HG03045 (cell line): ENCODE measurements around the gene ZNF746.
"Not testable (repeated sequence)": the region's sequence is repeated elsewhere in the genome, so short reads cannot be mapped to it uniquely, and the experiment has no call there.

Experiments used
- ATAC-seq: cut with Tn5 transposase; IDR thresholded peaks from one replicate; pipeline ENCODE4 v1.9.1; 2021; ENCODE audit warnings: mild to moderate bottlenecking, moderate library complexity; ENCODE audit not compliant: unreplicated experiment

The ZNF746 gene

DNA sequence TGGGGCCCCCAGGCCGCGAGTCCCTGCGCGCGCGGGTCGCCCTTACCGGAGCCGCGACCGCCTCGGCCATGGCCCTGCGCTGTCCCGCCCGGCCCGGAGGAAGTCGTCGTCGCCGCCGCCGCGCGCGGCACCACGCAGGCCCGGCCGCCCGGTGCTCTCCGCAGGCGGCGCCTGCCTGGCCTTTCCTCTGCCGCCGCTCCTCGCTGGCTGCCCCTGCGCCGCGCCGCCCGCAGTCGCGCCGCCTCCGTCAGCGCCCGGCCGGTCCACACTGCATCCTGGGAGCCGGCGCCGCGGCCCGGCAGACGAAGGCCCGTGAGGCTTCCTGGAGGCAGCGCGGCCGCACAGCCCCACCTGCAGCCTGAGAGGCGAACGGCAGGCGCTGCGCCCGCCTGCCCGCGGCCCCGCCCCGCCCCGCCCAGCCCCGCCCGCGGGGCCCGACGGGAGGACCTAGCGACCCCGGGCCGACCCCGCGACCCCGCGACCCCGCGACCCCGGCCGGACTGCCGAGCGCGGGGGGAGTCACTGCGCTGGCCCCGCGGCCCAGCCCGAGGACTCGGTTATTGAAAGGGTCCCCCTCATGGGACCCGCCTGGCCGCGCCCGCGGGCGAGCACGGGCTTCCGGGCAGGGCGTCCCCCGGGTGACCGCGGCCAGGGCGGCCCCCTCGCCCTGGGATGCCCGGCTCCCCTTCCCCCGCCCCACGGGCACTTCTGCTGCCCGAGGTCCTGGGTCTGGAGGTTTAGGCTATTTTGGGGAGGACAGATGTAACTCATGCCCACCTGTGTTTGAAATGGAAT, at the start of gene ZNF746:
TSS of gene ZNF746 (minus strand) at position 343 of the 795 bp plus-strand sequence. CDS start at position 70, 273 bp downstream.
- peak; percentile 94 for ATAC-seq

DNA sequence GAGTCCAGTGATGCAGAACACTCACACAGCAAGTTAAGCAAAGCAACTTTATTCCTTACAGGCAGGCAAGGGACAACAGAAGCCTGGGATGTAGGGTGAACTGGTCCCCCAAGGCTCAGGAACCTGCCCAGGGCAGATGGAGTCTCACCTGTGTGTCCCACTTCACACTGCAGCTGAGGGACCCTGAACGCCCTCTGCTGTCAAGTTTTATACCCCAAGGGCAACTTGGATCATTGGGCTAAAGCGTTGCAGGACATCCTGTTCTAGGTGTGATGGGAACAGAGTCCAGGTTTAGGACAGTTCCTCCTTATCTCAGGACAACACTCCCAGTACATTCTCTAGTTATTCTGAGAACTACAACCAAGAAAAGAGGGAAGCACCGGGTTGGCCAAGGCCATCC, 49.5 kb upstream of the ZNF746 start:
- no peak for ATAC-seq

DNA sequence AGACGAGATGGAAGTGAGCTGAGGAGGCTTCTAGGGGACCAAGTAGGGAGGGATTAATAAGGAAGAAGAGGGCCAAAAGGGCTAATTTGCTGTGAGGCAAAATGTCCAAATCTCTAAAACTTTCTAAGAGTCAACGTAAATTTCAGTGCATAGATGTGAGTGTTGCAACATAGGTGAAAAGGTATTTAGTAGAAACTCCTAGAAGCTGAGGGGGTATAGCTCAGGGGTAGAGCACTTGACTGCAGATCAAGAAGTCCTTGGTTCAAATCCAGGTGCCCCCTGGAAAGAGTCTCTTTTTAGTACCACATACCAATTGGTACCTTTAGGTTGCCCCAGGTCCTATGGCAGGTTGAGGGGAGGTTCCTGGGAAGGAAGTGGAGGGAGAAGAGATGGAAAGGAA, 48.7 kb upstream of the ZNF746 start:
- ATAC-seq = no peak

DNA sequence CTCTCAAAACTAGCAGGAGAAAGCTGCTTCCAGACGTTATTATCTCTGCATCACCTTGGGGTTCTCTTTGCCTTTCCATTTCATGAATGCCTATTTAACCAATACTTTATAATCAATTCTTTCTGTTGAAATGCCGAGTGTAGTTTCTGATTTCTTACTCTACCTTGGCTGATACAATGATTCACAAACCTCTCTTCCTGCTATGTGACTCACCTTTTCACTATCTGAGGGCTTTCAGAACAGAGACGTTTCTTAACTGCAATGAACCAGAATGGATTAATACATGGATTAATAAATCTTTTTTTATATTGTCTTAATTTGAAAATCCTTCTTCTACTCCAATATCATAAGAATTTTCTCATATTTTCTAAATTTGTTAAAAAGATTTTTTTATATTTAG, 46.4 kb upstream of the ZNF746 start:
- ATAC-seq = no peak

DNA sequence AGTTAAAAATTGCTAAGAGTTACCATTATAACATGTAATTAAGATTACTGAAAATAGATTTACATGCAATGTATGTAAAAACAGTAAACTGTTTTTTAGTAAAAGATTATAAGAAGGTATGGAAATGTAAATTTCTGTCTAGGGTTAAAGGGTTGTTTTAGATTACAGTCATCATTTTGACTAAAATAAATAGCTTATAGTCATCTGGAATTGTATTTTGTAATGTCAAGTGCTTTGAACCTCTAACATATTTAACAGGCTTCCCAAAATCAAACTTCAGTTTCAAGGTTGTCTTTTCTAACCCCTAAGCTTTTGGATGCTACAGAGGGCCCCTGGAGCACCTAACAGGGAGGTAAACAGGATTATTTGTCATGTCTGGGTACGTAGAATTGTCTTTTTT, 35.0 kb upstream of the ZNF746 start:
- no peak for ATAC-seq

DNA sequence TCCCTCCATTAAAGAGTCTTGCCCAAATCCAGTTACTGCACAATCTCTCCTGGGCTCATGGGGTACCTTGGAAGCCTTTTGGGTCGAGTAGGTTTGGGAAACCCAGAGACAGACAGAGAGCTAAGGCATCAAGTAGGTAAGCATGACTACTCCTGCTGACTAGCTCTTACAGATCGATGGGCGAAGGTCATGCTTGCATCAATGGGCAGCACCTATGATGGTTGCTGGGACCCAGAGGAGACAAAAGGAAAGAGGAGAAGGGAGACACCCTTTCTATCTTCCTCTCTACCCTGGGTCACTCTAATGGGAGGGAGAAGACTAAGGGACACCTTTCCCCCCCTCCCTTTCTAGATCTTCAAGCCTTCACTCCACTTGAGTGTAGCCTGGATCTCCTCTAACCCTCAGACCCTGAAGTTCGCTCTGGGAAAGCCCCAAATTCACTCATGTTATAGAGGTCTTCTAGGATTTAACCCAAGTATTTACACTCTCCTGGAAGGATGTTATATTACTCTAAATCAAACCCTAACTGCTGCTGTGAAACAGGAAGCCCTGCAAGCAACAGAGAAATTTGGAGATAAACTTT, 31.6 kb upstream of the ZNF746 start:
- ATAC-seq = no peak

DNA sequence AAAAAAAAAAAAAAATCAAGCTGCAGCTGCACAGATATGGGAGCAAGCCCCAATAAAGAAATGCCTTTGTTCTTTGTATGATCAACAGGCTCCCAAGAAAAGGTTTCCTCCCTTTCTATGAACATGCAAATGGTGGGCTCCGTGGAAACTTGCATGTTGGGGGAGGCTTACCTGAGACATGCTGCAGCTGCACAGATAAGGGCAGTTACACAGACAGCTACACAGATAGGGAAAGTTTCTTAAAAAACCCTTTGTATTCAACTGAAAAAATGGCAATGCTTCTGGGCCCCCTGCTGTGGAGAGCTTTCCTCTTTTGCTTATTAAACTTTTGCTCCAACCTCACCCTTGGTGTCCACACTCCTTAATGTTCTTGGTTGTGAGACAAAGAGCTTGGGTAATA, 29.8 kb upstream of the ZNF746 start:
- no peak for ATAC-seq

DNA sequence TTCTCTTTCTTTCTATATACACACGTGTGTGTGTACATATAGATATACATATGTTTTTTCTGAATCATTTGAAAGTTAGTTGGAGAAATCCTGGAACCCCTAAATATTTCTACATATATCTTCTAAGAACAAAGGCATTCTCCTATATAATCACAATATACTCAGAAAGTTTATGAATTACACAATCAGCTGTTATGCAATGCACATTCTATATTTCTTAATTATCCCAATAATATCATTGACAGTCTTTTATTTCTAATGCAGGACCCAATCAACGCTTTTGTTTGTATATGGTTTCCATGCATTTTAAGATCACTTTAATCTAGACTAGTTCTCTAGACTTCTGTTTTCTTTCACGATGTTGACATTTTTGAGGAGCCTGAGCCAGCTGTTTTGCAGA, 27.7 kb upstream of the ZNF746 start:
- ATAC-seq = no peak

DNA sequence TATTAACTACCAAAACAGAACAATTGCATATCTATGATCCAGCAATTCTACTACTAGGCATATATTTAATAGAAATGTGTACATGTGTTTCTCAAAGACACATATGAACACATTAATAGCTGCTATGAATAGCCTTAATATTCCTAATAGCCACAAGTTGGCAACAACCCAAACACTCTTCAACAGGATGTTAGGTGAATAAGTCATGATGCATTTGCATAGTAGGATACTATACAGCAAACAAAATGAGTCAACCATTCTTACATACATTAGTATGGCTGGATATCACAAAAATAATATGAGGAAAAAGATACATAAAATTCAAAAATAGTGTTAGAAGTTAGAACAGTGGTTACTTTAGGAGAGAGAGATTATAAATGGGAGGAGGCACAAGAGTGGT, 26.8 kb upstream of the ZNF746 start:
- ATAC-seq = no peak

DNA sequence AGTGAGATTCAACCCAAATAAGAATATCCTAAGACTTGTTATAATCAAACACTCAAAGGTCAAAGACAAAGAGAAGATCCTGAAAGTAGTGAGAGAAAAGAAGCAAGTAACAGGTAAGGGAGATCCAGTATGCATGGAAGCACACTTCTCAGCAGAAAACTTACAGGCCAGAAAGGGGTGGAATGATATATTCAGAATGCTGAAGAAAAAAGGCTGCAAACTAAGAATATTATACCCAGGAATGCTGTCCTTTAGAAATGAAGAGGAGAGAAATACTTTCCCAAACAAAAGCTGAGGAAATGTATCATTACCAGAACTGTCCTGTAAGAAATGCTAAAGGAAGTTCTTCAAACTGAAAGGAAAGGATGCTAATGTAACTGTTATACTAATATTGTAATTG, 12.6 kb upstream of the ZNF746 start:
- ATAC-seq = no peak

DNA sequence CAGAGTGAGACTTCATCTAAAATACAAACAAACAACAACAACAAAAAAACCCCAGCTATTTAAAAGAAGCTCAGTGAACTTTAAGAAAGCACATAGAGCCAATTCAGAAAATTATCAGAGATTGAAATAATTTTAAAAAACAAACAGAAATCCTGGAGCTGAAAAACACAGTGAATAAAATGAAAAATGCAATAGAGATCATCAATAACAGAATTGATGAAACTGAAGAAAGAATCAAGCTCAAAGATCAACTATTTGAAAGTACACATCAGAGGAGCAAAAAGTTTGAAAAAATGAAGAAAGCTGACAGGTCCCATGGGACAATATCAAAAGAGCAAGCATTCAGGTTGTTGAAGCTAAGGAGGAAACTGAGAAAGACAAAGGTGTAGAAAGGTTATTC, 12.2 kb upstream of the ZNF746 start:
- no peak for ATAC-seq

DNA sequence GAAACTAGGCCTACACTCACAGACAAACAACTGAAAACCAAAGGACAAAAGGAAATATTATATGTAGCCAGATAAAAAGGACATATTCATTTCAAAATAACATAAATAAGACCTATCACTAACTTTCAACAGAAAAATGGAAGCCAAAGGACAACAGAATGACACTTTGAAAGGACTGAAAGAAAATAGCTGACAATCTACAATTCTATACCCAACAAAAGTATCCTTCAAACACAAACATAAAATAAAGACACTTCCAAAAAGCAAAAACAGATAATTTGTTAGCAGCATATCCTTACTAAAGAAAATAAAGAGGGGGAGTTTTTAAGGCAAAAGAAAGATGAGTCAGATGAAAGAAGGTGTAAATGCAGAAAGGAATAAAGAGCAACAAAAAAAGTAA, 7.9 kb upstream of the ZNF746 start:
- no peak for ATAC-seq

DNA sequence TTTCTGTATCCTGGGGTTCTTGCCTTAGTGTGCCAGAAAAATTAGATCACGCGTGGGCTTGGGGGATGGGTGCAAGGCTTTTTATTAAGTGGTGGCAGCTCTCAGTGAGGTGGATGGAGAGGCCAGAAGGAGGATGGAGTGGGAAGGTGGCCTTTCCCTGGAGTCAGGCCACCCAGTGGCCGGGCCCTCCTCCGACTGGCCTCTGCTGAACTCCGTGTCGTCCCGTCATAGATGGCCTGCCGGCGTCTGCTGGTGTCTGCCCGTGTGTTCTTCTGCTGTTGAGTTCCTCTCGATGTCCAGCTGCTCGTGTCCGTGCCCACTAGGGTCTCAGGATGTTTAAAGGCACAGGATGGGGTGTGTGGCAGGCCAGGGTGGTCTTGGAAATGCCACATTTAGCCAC, 4.0 kb upstream of the ZNF746 start:
- no peak for ATAC-seq

DNA sequence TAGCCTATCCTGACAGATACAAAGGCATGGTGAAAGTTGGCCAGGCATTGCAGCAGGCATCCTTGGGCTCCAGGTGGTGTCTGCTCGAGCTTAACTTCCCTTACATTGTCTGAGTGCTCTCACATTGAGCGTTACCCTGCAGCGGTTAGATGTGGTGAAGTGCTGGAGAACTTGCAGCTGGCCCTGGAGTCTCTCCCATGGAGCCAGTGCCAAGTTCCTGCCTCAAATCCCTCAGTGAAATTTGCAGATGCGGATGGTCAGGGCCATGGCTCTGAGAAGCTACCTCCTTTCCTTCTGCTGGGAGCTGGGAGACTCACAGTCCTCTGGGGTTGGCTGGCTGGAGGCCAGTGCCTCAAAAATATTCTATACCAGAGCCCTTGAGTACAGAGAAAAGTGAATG, 3.3 kb upstream of the ZNF746 start:
- ATAC-seq = no peak

DNA sequence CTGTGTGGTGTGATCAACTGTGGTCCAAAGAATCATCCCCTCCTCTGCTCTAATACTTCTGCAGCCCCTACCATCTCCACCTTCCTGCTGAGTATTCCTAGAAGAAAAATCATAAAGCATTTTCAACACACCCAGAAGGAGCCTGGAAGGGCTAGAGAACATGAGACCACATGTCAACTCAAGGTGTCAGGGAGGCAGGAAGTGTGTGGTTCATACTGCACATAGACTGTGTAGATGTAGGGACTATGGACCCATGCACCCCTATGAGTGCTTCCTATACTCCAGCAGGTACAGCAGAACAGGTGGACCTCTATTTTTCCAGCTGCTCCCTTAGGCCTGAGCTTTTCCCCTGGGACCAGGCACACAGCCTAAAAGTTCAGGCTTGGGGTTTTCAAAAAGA, 2.6 kb upstream of the ZNF746 start:
- no peak for ATAC-seq

DNA sequence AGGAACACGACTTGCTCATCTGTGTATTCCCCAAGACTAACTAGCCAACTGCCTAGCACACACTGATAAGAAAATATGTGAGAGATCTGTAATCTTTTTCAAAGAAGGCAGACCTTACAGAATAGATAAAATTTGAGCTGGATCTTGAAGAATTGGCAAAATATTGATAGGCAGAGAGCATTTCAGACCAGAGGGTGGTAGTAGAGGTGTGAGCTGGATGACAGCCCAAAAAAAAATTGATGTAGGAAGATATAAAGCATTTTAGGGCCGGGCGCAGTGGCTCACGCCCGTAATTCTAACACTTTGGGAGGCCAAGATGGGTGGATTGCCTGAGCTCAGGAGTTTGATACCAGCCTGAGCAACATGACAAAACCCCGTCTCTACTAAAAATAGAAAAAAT, 1.2 kb upstream of the ZNF746 start:
- no peak for ATAC-seq

DNA sequence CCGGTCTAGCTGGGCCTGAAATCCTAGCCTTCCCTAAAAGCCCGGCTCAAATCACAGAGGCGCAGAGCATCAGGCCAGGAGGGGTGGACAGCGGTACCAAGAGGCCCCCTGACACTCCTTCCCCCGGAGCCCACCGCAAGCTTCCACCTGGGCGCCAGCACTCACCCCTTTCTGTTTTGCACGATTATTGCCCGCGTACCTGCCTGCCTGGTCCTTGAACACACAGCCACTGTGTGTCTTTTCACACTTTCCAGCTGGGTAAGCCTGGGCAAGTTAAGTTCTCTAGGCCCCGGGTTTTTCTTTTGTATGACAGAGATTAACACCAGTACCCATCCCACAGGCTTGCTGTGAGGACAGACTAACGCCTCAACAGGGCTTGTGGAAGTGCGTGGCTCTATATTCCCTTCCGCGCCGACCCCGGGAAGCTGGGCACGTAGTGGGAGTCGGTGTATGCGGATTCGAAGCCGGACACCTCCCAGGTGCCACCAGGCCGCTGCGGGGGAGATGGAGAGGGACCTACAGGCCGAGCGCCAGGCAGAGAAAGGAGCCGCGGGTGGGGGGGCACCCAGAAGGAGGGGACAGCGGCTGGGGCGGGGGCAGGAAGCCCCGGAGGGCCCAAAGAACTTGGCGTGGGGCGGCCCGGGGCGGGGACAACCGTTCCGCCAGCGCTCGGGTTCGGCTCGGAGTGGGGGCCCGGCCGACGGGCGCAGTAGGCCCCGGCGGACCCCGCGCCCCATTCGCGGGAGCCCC, 792 bp downstream of the ZNF746 start:
- ATAC-seq = peak; percentile 33

DNA sequence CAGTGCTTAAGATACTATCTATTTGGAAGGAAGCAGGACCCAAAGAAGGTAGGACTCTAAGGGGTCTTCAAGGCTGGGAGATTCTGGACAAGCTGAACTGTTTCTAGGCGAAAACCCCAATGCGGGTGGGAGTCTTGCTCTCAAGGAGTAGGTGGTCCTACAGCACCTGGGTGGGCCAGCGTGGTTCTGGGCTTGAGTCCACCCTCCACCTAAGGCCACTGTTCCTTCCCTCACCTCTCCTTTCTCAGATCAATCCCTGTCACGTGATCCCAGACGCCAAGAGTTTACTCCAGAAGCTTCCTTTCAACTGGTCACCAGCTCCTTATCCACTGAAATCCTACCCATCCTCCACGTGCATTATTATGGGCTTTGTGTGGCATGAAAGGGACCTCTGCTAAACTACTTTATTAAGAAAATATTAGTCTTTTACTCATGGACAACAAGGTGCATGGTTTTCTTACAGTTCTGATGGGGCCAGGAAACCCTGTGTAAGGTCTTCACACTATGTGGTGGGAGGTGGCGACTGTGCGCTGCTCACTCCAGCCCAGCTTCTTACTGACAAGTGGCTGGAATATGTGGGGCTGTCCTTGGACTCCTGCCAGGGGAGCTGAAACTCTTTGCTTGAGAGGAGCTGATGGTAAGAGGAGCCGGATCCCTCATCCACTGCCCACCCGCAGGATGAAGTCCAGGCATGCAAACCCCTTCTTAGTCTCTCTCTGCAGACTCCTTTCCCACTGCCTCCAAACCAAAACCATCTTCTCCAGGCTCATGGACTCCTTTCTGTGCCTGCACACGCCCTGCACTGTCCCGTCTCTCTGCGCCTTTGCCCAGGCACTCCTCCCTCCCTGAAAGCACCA, 1.6 kb downstream of the ZNF746 start:
- ATAC-seq = no peak

DNA sequence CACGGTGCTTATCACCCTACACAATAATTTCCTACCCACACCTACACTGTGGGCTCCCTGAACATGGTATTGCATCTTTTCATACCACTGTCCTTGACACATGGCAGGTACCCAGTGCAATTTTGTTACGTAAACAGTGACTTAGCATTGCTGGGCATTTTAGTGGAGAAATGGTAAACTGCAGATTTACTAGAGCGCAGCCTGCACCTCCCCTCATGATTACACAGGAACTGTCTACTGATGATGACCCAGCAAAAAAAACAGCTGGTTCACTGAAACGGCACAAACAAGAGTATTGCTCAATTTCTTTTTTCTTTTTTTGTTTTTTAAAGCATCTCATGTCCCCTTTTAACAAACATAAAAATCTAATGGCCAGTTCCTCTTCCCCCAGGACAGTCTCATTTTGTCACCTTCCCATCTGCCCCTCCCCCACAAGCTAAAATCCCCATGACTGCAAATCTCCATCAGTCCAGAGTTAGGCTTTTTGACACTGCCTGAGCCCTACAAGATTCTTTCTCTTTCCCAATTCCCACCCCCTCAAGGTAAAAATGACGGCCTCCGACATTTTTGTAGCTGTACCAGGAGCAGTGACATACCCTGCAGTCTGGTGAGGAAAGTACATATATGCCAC, 2.8 kb downstream of the ZNF746 start:
- no peak for ATAC-seq

DNA sequence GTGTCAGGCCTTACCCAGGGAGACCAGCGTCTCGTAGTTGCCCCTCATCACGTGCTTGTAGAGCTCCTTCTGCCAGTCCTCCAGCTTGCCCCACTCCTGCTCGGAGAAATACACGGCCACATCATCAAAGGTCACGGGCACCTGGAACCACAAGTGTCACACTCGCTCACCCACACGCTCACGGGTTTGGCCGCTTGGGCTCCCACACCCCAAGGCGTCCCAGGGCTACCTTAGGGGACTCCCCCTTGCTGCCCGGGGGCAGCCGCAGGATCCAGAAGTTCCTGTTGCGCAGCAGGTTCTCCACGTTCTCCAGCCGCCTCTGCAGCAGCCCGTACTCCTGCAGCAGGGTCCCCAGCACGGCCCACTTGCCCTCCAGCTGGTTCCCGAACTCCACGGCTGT, 3.6 kb downstream of the ZNF746 start:
- not testable (repeated sequence) for ATAC-seq

DNA sequence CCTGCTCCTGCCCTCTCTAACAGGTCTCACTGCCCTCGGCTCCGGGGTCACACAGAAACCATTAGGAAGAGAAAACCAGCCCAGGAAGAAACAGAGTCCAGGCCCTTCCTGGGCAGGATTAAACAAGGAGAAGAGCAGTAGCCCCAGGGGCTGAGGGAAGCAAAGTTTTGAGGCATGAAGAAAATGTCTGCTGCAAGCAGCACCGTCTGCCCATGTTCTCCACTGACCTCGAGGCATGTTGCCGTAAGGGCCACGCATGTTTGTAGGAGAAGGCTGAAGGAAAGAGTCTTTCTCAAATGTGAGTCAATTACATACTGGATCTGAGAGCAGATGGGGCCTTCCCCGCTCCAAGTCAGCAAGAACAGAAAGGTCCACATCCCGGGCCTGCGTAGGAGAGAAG, 4.2 kb downstream of the ZNF746 start:
- ATAC-seq = no peak
